Measurements from ENCODE around the gene FIG4.

GRCh38 chr6:109874086-109874485 is 183.0 kb downstream of the FIG4 start:
- TF ChIP-seq, protein P1, sequence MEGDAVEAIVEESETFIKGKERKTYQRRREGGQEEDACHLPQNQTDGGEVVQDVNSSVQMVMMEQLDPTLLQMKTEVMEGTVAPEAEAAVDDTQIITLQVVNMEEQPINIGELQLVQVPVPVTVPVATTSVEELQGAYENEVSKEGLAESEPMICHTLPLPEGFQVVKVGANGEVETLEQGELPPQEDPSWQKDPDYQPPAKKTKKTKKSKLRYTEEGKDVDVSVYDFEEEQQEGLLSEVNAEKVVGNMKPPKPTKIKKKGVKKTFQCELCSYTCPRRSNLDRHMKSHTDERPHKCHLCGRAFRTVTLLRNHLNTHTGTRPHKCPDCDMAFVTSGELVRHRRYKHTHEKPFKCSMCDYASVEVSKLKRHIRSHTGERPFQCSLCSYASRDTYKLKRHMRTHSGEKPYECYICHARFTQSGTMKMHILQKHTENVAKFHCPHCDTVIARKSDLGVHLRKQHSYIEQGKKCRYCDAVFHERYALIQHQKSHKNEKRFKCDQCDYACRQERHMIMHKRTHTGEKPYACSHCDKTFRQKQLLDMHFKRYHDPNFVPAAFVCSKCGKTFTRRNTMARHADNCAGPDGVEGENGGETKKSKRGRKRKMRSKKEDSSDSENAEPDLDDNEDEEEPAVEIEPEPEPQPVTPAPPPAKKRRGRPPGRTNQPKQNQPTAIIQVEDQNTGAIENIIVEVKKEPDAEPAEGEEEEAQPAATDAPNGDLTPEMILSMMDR (conservative IDR thresholded peaks at IDR 0.05; ENCODE audit: low read length), result no peak
- no peak for TF ChIP-seq EZH2phosphoT487 (IDR thresholded peaks at IDR 0.05; ENCODE audit: borderline replicate concordance)
